ENCODE measurements around the gene MRGPRE.

The MRGPRE gene

GRCh38 chr11:3198815-3199214, 33.4 kb downstream of the MRGPRE start:
- no peaks in the 10 kb centered on the region for H3K36me3 Mint-ChIP-seq (ENCODE audit: low read depth)
- DNase-seq (ENCODE audit: low spot score), result no peak
- no peaks in the 10 kb centered on the region for H3K4me1 Mint-ChIP-seq (ENCODE audit: low read depth)
- no peak overlapping the region for H3K4me3 Mint-ChIP-seq
- H3K27me3 Mint-ChIP-seq (ENCODE audit: low read depth), result peaks cover 3% of the 10 kb centered on the region
- H3K27ac Mint-ChIP-seq, result no peak overlapping the region
- H3K9me3 Mint-ChIP-seq, result no peaks in the 10 kb centered on the region

GRCh38 chr11:3197878-3198528, 34.2 kb downstream of the MRGPRE start:
- Mint-ChIP-seq H3K4me1 (ENCODE audit: low read depth) (no peaks in the 10 kb centered on the region), H3K36me3 (ENCODE audit: low read depth) (no peaks in the 10 kb centered on the region), H3K4me3 (no peak overlapping the region), H3K27me3 (ENCODE audit: low read depth) (peaks cover 3% of the 10 kb centered on the region), H3K27ac (no peak overlapping the region), H3K9me3 (no peaks in the 10 kb centered on the region)
- DNase-seq (ENCODE audit: low spot score), result no peak

- no peaks in the 10 kb centered on the region for H3K4me1 Mint-ChIP-seq (ENCODE audit: low read depth)
- no peak for DNase-seq (ENCODE audit: low spot score)
- H3K27me3 Mint-ChIP-seq (ENCODE audit: low read depth), result no peaks in the 10 kb centered on the region
- no peak overlapping the region for H3K27ac Mint-ChIP-seq
- H3K4me3 Mint-ChIP-seq, result no peak overlapping the region
- no peaks in the 10 kb centered on the region for H3K36me3 Mint-ChIP-seq (ENCODE audit: low read depth)
- H3K9me3 Mint-ChIP-seq, result no peaks in the 10 kb centered on the region
Measured at GRCh38 chr11:3197044-3197695, 35.0 kb downstream of the MRGPRE start.

- Mint-ChIP-seq H3K4me3 (no peak overlapping the region), H3K36me3 (ENCODE audit: low read depth) (no peaks in the 10 kb centered on the region), H3K27me3 (ENCODE audit: low read depth) (no peaks in the 10 kb centered on the region), H3K27ac (no peak overlapping the region), H3K4me1 (ENCODE audit: low read depth) (no peaks in the 10 kb centered on the region), H3K9me3 (no peaks in the 10 kb centered on the region)
- no peak for DNase-seq (ENCODE audit: low spot score)
Measured at GRCh38 chr11:3196161-3197043, 35.8 kb downstream of the MRGPRE start.

GRCh38 chr11:3195251-3196160, 36.7 kb downstream of the MRGPRE start:
- Mint-ChIP-seq H3K4me1 (ENCODE audit: low read depth) (no peaks in the 10 kb centered on the region), H3K27ac (no peak overlapping the region), H3K9me3 (no peaks in the 10 kb centered on the region), H3K36me3 (ENCODE audit: low read depth) (no peaks in the 10 kb centered on the region), H3K27me3 (ENCODE audit: low read depth) (no peaks in the 10 kb centered on the region), H3K4me3 (no peak overlapping the region)
- no peak for DNase-seq (ENCODE audit: low spot score)

- no peak for DNase-seq (ENCODE audit: low spot score)
- Mint-ChIP-seq H3K9me3 (no peaks in the 10 kb centered on the region), H3K4me1 (ENCODE audit: low read depth) (no peaks in the 10 kb centered on the region), H3K36me3 (ENCODE audit: low read depth) (no peaks in the 10 kb centered on the region), H3K27ac (no peak overlapping the region), H3K27me3 (ENCODE audit: low read depth) (no peaks in the 10 kb centered on the region), H3K4me3 (no peak overlapping the region)
Measured at GRCh38 chr11:3194016-3194816, 38.0 kb downstream of the MRGPRE start.

GRCh38 chr11:3193373-3194015, 38.7 kb downstream of the MRGPRE start:
- no peak for DNase-seq (ENCODE audit: low spot score)
- H3K9me3 Mint-ChIP-seq, result no peaks in the 10 kb centered on the region
- no peaks in the 10 kb centered on the region for H3K4me1 Mint-ChIP-seq (ENCODE audit: low read depth)
- no peak overlapping the region for H3K4me3 Mint-ChIP-seq
- H3K27ac Mint-ChIP-seq, result no peak overlapping the region
- H3K36me3 Mint-ChIP-seq (ENCODE audit: low read depth), result no peaks in the 10 kb centered on the region
- no peaks in the 10 kb centered on the region for H3K27me3 Mint-ChIP-seq (ENCODE audit: low read depth)

GRCh38 chr11:3192511-3193372, 39.5 kb downstream of the MRGPRE start:
- Mint-ChIP-seq H3K27me3 (ENCODE audit: low read depth) (no peaks in the 10 kb centered on the region), H3K4me3 (no peak overlapping the region), H3K27ac (no peak overlapping the region), H3K36me3 (ENCODE audit: low read depth) (no peaks in the 10 kb centered on the region), H3K9me3 (no peaks in the 10 kb centered on the region), H3K4me1 (ENCODE audit: low read depth) (no peaks in the 10 kb centered on the region)
- DNase-seq (ENCODE audit: low spot score), result no peak

GRCh38 chr11:3191586-3192324, 40.5 kb downstream of the MRGPRE start:
- Mint-ChIP-seq H3K27me3 (ENCODE audit: low read depth) (no peaks in the 10 kb centered on the region), H3K9me3 (no peaks in the 10 kb centered on the region), H3K27ac (no peak overlapping the region), H3K36me3 (ENCODE audit: low read depth) (no peaks in the 10 kb centered on the region), H3K4me1 (ENCODE audit: low read depth) (no peaks in the 10 kb centered on the region), H3K4me3 (no peak overlapping the region)
- DNase-seq (ENCODE audit: low spot score), result no peak

GRCh38 chr11:3190600-3190999, 41.6 kb downstream of the MRGPRE start:
- H3K27me3 Mint-ChIP-seq (ENCODE audit: low read depth), result no peaks in the 10 kb centered on the region
- no peak overlapping the region for H3K27ac Mint-ChIP-seq
- no peaks in the 10 kb centered on the region for H3K4me1 Mint-ChIP-seq (ENCODE audit: low read depth)
- H3K36me3 Mint-ChIP-seq (ENCODE audit: low read depth), result no peaks in the 10 kb centered on the region
- no peak for DNase-seq (ENCODE audit: low spot score)
- no peak overlapping the region for H3K4me3 Mint-ChIP-seq
- no peaks in the 10 kb centered on the region for H3K9me3 Mint-ChIP-seq

- Mint-ChIP-seq H3K9me3 (no peaks in the 10 kb centered on the region), H3K36me3 (ENCODE audit: low read depth) (no peaks in the 10 kb centered on the region), H3K4me3 (no peak overlapping the region), H3K27me3 (ENCODE audit: low read depth) (no peaks in the 10 kb centered on the region), H3K27ac (no peak overlapping the region), H3K4me1 (ENCODE audit: low read depth) (no peaks in the 10 kb centered on the region)
- DNase-seq (ENCODE audit: low spot score), result no peak
Measured at GRCh38 chr11:3189886-3190583, 42.2 kb downstream of the MRGPRE start.
